ENCODE results near the gene MGMT. TPM values are rescaled to one million over a fixed set of nuclear protein-coding genes. Genes with fewer than 3 reads are reported as not detected.

MGMT gene
- total RNA-seq, 1 donor from 2014 or later, result 13.6 TPM

DNA sequence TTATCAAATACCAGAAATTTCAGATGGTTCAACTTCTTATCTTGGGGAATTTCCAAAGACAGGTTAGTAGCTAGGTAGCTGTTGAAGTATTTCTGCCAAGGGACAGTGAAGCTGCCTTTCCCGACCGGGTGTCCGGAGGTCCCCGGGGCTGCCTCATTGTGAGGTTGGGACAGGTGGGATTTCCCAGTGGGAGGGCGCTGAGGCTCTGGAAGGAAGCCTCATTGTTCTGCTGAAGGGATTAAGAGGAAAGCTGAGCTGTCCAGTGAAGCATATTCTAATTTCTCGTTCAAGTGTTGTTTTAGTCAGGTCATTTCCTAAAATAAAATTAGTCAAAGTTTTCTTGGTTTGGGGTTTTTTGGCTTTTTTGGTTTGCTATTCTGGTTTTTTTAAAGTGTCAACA is 244.2 kb downstream of the MGMT start:
- no peaks in the 10 kb centered on the region for H3K36me3 Mint-ChIP-seq (ENCODE audit: insufficient read depth)
- DNase-seq (ENCODE audit: low spot score, unreplicated experiment), result no peak
- TF ChIP-seq, protein P1, sequence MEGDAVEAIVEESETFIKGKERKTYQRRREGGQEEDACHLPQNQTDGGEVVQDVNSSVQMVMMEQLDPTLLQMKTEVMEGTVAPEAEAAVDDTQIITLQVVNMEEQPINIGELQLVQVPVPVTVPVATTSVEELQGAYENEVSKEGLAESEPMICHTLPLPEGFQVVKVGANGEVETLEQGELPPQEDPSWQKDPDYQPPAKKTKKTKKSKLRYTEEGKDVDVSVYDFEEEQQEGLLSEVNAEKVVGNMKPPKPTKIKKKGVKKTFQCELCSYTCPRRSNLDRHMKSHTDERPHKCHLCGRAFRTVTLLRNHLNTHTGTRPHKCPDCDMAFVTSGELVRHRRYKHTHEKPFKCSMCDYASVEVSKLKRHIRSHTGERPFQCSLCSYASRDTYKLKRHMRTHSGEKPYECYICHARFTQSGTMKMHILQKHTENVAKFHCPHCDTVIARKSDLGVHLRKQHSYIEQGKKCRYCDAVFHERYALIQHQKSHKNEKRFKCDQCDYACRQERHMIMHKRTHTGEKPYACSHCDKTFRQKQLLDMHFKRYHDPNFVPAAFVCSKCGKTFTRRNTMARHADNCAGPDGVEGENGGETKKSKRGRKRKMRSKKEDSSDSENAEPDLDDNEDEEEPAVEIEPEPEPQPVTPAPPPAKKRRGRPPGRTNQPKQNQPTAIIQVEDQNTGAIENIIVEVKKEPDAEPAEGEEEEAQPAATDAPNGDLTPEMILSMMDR (IDR thresholded peaks at IDR 0.05; ENCODE audit: unreplicated experiment), result no peak
- no peak overlapping the region for H3K27ac Mint-ChIP-seq
- no peaks in the 10 kb centered on the region for H3K9me3 Mint-ChIP-seq (ENCODE audit: low read depth)
- peaks cover 12% of the 10 kb centered on the region for H3K4me1 Mint-ChIP-seq (ENCODE audit: low read depth)
- no peak overlapping the region for H3K4me3 Mint-ChIP-seq (ENCODE audit: low read depth)
- peaks cover 17% of the 10 kb centered on the region for H3K27me3 Mint-ChIP-seq

DNA sequence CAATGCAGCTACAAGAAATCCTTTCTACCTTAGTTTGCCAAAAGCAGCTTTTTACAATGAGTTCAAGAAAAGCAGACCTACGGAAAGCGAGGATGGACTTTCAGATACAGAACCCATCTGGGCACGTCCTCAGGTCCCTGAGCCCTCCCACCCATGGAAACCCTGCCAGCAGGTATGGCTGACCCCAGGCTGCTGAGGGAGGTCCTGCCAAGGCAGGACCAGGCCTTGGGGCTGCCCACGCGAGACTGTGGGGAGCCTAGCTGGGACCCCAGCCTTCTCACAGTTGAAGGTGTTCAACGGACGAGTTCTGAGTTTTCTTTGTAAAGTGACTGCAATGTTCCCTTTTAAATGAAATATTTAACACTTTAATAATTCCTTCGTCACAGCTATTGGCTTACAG is 245.0 kb downstream of the MGMT start:
- no peaks in the 10 kb centered on the region for H3K9me3 Mint-ChIP-seq (ENCODE audit: low read depth)
- TF ChIP-seq, protein P1 (IDR thresholded peaks at IDR 0.05; ENCODE audit: unreplicated experiment), result no peak
- DNase-seq (ENCODE audit: low spot score, unreplicated experiment), result no peak

DNA sequence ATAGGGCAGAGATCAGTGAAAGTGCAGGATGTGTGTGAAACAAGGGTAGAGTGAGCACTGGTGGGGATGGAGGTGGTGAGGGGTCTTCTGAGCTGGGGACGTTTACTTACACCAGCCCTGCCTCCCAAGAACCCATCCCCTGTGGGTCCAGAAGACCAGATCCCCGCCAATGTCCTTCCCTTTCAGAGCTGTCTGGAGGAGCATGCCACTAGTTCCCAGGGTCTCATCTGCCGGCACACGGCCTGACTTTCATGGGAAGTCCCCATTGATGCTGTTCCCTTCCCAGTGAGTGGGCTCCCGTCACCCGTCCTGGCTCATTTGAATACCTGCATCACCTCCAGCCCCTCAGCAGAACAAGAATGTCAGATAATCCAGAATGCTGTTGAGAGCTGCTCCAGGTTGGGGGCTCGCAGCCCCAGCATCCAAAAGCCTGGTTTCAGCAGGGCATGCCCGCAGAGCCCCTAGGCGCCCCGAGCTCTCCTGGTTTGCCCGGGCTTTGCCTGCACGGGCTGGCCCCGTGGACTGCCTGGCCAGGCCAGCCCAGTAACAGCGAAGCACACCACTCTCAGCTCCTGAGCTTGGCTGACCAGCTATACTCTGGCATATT is 246.7 kb downstream of the MGMT start:
- H3K36me3 Mint-ChIP-seq (ENCODE audit: insufficient read depth), result no peaks in the 10 kb centered on the region
- peaks cover 12% of the 10 kb centered on the region for H3K4me1 Mint-ChIP-seq (ENCODE audit: low read depth)
- H3K9me3 Mint-ChIP-seq (ENCODE audit: low read depth), result no peaks in the 10 kb centered on the region
- peaks cover 20% of the 10 kb centered on the region for H3K27me3 Mint-ChIP-seq
- H3K4me3 Mint-ChIP-seq (ENCODE audit: low read depth), result no peak overlapping the region
- no peak overlapping the region for H3K27ac Mint-ChIP-seq
- TF ChIP-seq, protein P1 (IDR thresholded peaks at IDR 0.05; ENCODE audit: unreplicated experiment), result no peak
- DNase-seq (ENCODE audit: low spot score, unreplicated experiment), result no peak

More for the DNA sequence above, 245.0 kb downstream of the MGMT start:
- H3K4me3 Mint-ChIP-seq (ENCODE audit: low read depth), result no peak overlapping the region
- H3K27ac Mint-ChIP-seq, result no peak overlapping the region
- H3K4me1 Mint-ChIP-seq (ENCODE audit: low read depth), result peaks cover 12% of the 10 kb centered on the region
- peaks cover 22% of the 10 kb centered on the region for H3K27me3 Mint-ChIP-seq
- H3K36me3 Mint-ChIP-seq (ENCODE audit: insufficient read depth), result no peaks in the 10 kb centered on the region

DNA sequence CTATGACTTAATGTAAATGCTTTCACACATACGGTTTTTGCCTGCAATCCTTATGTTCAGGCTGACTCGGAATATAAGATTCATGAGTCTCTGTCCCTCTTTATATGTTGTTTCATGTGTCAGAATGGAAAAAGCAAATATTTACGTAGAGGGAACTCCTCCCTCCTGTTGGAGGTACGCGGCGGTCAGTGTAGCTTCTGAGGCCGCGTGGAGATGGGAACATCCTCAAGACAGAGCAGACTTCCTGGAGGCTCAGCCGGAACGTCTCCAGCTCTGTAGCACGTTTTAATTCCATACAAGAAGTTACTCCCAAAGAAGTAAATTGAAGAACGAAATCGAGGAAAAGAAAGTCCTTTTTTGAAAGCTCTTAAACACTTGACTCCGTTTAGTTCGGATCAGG is 248.8 kb downstream of the MGMT start:
- Mint-ChIP-seq H3K4me1 (ENCODE audit: low read depth) (peaks cover 5% of the 10 kb centered on the region), H3K9me3 (ENCODE audit: low read depth) (no peaks in the 10 kb centered on the region), H3K4me3 (ENCODE audit: low read depth) (no peak overlapping the region), H3K27ac (no peak overlapping the region), H3K36me3 (ENCODE audit: insufficient read depth) (no peaks in the 10 kb centered on the region), H3K27me3 (peaks cover 20% of the 10 kb centered on the region)
- TF ChIP-seq, protein P1 (IDR thresholded peaks at IDR 0.05; ENCODE audit: unreplicated experiment), result no peak
- DNase-seq (ENCODE audit: low spot score, unreplicated experiment), result no peak

DNA sequence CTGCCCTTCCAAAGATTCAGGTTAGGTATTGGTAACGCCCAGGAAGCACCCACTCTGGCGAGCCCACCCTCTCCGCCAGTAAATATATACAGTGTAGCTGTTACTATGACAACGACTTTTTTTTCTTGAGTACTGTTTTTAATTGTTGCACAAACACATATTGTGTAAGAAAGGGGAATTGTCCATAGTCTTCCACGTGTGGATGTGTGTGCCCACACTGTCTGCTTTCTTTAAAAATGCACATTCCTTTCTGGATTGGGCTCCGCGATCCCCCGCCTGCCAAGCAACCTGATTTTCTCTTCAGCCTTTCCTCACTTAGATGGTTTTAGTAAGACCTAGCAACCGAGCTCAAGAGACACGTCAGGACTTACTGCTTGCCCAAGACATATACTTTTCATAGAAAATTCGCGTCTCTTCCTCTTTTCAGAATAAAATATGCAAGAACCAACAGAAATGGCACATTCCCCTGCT is 249.2 kb downstream of the MGMT start:
- Mint-ChIP-seq H3K36me3 (ENCODE audit: insufficient read depth) (peaks cover 2% of the 10 kb centered on the region), H3K4me1 (ENCODE audit: low read depth) (peaks cover under 1% of the 10 kb centered on the region), H3K27me3 (peaks cover 20% of the 10 kb centered on the region), H3K9me3 (ENCODE audit: low read depth) (peaks cover 3% of the 10 kb centered on the region), H3K27ac (no peak overlapping the region), H3K4me3 (ENCODE audit: low read depth) (no peak overlapping the region)
- DNase-seq (ENCODE audit: low spot score, unreplicated experiment), result no peak
- TF ChIP-seq, protein P1 (IDR thresholded peaks at IDR 0.05; ENCODE audit: unreplicated experiment), result no peak

All from progenitor cell of endocrine pancreas (in vitro differentiated cells).